Hepatocyte (in vitro differentiated cells): ENCODE data around the gene OLIG1. TPM values are rescaled to one million over a fixed set of nuclear protein-coding genes. Genes with fewer than 3 reads are reported as not detected.

ENCODE experiments used
- DNase-seq: peaks from one replicate; pipeline ENCODE4 v3.0.0-alpha.2; 2016; ENCODE audit warnings: low spot score
- H2AFZ ChIP-seq: fragments of 200-600 bp; sonication (generic); 2 replicates; pipeline ENCODE4 v1.6.0; 2016; ENCODE audit warnings: antibody characterized with exemption, mild to moderate bottlenecking
- H3K27ac ChIP-seq: fragments of 200-600 bp; sonication (generic); 2 replicates; pipeline ENCODE4 v1.5.1; 2016; ENCODE audit warnings: mild to moderate bottlenecking
- H3K27me3 ChIP-seq: fragments of 200-600 bp; sonication (generic); 2 replicates; pipeline ENCODE4 v1.6.1; 2016
- H3K36me3 ChIP-seq: fragments of 200-600 bp; sonication (generic); replicated peaks from 2 replicates; pipeline ENCODE4 v1.5.1; 2016; ENCODE audit warnings: low read depth; ENCODE audit not compliant: insufficient read depth
- H3K4me1 ChIP-seq: fragments of 200-600 bp; sonication (generic); 2 replicates; pipeline ENCODE4 v1.5.1; 2016; ENCODE audit warnings: mild to moderate bottlenecking, moderate library complexity; ENCODE audit not compliant: insufficient read depth
- H3K4me2 ChIP-seq: fragments of 200-600 bp; sonication (generic); 2 replicates; pipeline ENCODE4 v1.6.0; 2016
- H3K4me3 ChIP-seq: fragments of 200-600 bp; sonication (generic); 2 replicates; pipeline ENCODE4 v1.5.1; 2016; ENCODE audit warnings: mild to moderate bottlenecking
- H3K79me2 ChIP-seq: fragments of 200-600 bp; sonication (generic); 2 replicates; pipeline ENCODE4 v1.6.0; 2017; ENCODE audit warnings: mild to moderate bottlenecking
- H3K9me2 ChIP-seq: fragments of 200-600 bp; sonication (generic); replicated peaks from 2 replicates; pipeline ENCODE4 v1.6.0; 2017; ENCODE audit warnings: mild to moderate bottlenecking; ENCODE audit not compliant: insufficient read depth
- H3K9me3 ChIP-seq: fragments of 200-600 bp; sonication (generic); 2 replicates; pipeline ENCODE4 v1.5.1; 2016; ENCODE audit warnings: low read depth, mild to moderate bottlenecking
- H4K20me1 ChIP-seq: fragments of 200-600 bp; sonication (generic); 2 replicates; pipeline ENCODE4 v1.6.0; 2016; ENCODE audit warnings: mild to moderate bottlenecking; ENCODE audit not compliant: insufficient read depth, poor library complexity, severe bottlenecking
- EZH2 ChIP-seq: fragments of 200-600 bp; sonication (generic); IDR thresholded peaks from 2 replicates; pipeline ENCODE4 v1.6.1; 2016; ENCODE audit warnings: antibody characterized with exemption, mild to moderate bottlenecking, borderline replicate concordance
- EZH2phosphoT487 ChIP-seq: fragments of 200-600 bp; sonication (generic); IDR thresholded peaks from one replicate; pipeline ENCODE4 v1.6.1; 2018; ENCODE audit warnings: antibody characterized with exemption, mild to moderate bottlenecking, low read depth, moderate library complexity; ENCODE audit not compliant: unreplicated experiment, severe bottlenecking
- WGBS: methylation state at CpG from one replicate; pipeline ENCODE4 v1.1.6; 2016; ENCODE audit warnings: low lambda C conversion rate; ENCODE audit errors: missing lambda C conversion rate; 5-methylcytosine and 5-hydroxymethylcytosine counted together
- polyA plus RNA-seq: library from polyadenylated mRNA; unstranded; fragments of >200 nt; fragmentation: Nextera tagmentation; extraction: Ambion mirVana; gene quantifications from 2 replicates; pipeline ENCODE4 v1.2.1, GENCODE V29; 2016
- total RNA-seq: library from RNA; depleted of rRNA; stranded (reverse); fragments of >200 nt; gene quantifications from 2 replicates; pipeline ENCODE4 v1.2.3, GENCODE V29; 2014
- TF ChIP-seq, protein P1 (sequence below): fragments of 200-600 bp; sonication (generic); IDR thresholded peaks from 2 replicates; pipeline ENCODE4 v1.5.1; 2016; ENCODE audit warnings: antibody characterized with exemption, mild to moderate bottlenecking; ENCODE audit not compliant: poor library complexity

Gene OLIG1
- total and polyA plus RNA-seq, 2 experiments from 2014 or later = not detected

DNA sequence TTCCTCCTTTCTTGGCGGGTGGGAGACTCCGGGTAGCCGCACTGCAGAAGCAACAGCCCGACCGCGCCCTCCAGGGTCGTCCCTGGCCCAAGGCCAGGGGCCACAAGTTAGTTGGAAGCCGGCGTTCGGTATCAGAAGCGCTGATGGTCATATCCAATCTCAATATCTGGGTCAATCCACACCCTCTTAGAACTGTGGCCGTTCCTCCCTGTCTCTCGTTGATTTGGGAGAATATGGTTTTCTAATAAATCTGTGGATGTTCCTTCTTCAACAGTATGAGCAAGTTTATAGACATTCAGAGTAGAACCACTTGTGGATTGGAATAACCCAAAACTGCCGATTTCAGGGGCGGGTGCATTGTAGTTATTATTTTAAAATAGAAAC is 41.7 kb upstream of the OLIG1 start:
- no peaks in the 10 kb centered on the region for H3K9me3 ChIP-seq
- peaks cover 99% of the 10 kb centered on the region for H3K27me3 ChIP-seq
- H3K27ac ChIP-seq = no peak overlapping the region
- H4K20me1 ChIP-seq = no peaks in the 10 kb centered on the region
- no peaks in the 10 kb centered on the region for H3K9me2 ChIP-seq
- no peak overlapping the region for H2AFZ ChIP-seq
- no peak for DNase-seq
- no peaks in the 10 kb centered on the region for H3K79me2 ChIP-seq
- H3K36me3 ChIP-seq = no peaks in the 10 kb centered on the region
- WGBS = 8% methylated on average over 15 of the region's 15 CpGs
- no peaks in the 10 kb centered on the region for H3K4me1 ChIP-seq
- no peak overlapping the region for H3K4me2 ChIP-seq
- H3K4me3 ChIP-seq = no peak overlapping the region
- peak; percentile 83 for TF ChIP-seq EZH2phosphoT487
- TF ChIP-seq, protein P1, sequence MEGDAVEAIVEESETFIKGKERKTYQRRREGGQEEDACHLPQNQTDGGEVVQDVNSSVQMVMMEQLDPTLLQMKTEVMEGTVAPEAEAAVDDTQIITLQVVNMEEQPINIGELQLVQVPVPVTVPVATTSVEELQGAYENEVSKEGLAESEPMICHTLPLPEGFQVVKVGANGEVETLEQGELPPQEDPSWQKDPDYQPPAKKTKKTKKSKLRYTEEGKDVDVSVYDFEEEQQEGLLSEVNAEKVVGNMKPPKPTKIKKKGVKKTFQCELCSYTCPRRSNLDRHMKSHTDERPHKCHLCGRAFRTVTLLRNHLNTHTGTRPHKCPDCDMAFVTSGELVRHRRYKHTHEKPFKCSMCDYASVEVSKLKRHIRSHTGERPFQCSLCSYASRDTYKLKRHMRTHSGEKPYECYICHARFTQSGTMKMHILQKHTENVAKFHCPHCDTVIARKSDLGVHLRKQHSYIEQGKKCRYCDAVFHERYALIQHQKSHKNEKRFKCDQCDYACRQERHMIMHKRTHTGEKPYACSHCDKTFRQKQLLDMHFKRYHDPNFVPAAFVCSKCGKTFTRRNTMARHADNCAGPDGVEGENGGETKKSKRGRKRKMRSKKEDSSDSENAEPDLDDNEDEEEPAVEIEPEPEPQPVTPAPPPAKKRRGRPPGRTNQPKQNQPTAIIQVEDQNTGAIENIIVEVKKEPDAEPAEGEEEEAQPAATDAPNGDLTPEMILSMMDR = no peak
- TF ChIP-seq EZH2 = no peak

DNA sequence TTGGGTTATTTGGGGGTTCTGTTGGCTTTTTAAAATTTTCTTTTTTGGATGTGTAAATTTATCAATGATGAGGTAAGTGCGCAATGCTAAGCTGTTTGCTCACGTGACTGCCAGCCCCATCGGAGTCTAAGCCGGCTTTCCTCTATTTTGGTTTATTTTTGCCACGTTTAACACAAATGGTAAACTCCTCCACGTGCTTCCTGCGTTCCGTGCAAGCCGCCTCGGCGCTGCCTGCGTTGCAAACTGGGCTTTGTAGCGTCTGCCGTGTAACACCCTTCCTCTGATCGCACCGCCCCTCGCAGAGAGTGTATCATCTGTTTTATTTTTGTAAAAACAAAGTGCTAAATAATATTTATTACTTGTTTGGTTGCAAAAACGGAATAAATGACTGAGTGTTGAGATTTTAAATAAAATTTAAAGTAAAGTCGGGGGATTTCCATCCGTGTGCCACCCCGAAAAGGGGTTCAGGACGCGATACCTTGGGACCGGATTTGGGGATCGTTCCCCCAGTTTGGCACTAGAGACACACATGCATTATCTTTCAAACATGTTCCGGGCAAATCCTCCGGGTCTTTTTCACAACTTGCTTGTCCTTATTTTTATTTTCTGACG is 41.1 kb upstream of the OLIG1 start:
- Histone ChIP-seq H4K20me1 (no peaks in the 10 kb centered on the region), H3K4me1 (no peaks in the 10 kb centered on the region), H3K9me3 (no peaks in the 10 kb centered on the region), H3K79me2 (no peaks in the 10 kb centered on the region), H3K27me3 (peaks cover 99% of the 10 kb centered on the region), H3K4me3 (no peak overlapping the region), H2AFZ (no peak overlapping the region), H3K4me2 (peak overlapping the region; percentile 45), H3K27ac (no peak overlapping the region), H3K9me2 (no peaks in the 10 kb centered on the region), H3K36me3 (no peaks in the 10 kb centered on the region)
- peak; percentile 99 for TF ChIP-seq EZH2
- TF ChIP-seq, protein P1 = no peak
- TF ChIP-seq EZH2phosphoT487 = peak; percentile 86
- 5% methylated on average over 28 of the region's 28 CpGs for WGBS
- no peak for DNase-seq

DNA sequence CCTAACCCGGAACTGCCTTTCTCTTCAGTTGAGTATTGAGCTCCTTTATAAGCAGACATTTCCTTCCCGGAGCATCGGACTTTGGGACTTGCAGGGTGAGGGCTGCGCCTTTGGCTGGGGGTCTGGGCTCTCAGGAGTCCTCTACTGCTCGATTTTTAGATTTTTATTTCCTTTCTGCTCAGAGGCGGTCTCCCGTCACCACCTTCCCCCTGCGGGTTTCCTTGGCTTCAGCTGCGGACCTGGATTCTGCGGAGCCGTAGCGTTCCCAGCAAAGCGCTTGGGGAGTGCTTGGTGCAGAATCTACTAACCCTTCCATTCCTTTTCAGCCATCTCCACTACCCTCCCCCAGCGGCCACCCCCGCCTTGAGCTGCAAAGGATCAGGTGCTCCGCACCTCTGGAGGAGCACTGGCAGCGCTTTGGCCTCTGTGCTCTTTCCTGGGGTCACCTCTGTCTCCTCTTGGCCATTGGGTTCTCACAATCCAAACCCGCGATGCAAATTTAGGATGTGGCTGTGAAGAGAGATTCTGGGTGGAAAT is 40.5 kb upstream of the OLIG1 start:
- Histone ChIP-seq H3K36me3 (no peaks in the 10 kb centered on the region), H3K9me3 (no peaks in the 10 kb centered on the region), H3K27ac (no peak overlapping the region), H3K4me3 (no peak overlapping the region), H2AFZ (no peak overlapping the region), H4K20me1 (no peaks in the 10 kb centered on the region), H3K9me2 (no peaks in the 10 kb centered on the region), H3K4me1 (no peaks in the 10 kb centered on the region), H3K4me2 (peak overlapping the region; percentile 45), H3K27me3 (peaks cover 99% of the 10 kb centered on the region), H3K79me2 (no peaks in the 10 kb centered on the region)
- WGBS = 9% methylated on average over 17 of the region's 19 CpGs
- TF ChIP-seq EZH2 = no peak
- TF ChIP-seq EZH2phosphoT487 = no peak
- TF ChIP-seq, protein P1 = no peak
- no peak for DNase-seq
